ENCODE results near the gene C11orf24.
A peak's percentile ranks its signal among the peaks of the same experiment; 100 is the strongest.

C11orf24 gene

DNA sequence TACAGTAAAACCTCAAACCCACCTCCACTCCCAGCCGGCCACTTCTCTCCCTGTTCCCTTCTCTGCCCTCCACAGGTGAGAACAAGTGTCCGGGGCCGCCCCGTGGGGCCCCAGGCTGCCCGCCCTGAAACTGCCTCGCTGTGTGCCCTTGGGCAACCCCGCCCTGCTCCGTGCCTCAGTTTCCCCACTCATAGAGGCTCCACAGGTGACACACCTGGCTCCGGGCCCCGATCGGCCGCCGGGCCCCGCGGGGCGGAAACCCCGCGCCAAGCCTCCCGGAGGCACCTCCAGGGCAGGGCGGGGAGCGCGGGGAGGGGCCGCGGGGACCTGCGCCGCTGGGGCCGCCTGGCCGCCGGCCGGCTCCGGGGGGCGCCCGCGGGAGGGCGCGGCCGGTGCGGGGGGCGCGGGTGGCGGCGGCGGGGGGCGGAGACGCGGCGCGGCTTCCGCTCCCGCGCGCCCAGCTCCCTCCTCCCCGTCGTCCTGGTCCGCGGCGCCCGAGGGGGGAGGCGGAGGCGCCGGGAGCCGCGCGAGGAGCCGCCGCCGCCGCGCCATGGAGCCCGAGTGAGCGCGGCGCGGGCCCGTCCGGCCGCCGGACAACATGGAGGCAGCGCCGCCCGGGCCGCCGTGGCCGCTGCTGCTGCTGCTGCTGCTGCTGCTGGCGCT lies 40.5 kb upstream of the C11orf24 start, which contains the start of gene LRP5:
Gene LRP5 (plus strand): TSS at position 475 of the 663 bp plus-strand sequence. CDS start 124 bp downstream, at position 599.
- TF ChIP-seq, protein P1, sequence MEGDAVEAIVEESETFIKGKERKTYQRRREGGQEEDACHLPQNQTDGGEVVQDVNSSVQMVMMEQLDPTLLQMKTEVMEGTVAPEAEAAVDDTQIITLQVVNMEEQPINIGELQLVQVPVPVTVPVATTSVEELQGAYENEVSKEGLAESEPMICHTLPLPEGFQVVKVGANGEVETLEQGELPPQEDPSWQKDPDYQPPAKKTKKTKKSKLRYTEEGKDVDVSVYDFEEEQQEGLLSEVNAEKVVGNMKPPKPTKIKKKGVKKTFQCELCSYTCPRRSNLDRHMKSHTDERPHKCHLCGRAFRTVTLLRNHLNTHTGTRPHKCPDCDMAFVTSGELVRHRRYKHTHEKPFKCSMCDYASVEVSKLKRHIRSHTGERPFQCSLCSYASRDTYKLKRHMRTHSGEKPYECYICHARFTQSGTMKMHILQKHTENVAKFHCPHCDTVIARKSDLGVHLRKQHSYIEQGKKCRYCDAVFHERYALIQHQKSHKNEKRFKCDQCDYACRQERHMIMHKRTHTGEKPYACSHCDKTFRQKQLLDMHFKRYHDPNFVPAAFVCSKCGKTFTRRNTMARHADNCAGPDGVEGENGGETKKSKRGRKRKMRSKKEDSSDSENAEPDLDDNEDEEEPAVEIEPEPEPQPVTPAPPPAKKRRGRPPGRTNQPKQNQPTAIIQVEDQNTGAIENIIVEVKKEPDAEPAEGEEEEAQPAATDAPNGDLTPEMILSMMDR (IDR thresholded peaks at IDR 0.05; ENCODE audit: extremely low read depth, missing control alignments) = no peak
- peak; percentile 84 for DNase-seq (ENCODE audit: low spot score)

DNA sequence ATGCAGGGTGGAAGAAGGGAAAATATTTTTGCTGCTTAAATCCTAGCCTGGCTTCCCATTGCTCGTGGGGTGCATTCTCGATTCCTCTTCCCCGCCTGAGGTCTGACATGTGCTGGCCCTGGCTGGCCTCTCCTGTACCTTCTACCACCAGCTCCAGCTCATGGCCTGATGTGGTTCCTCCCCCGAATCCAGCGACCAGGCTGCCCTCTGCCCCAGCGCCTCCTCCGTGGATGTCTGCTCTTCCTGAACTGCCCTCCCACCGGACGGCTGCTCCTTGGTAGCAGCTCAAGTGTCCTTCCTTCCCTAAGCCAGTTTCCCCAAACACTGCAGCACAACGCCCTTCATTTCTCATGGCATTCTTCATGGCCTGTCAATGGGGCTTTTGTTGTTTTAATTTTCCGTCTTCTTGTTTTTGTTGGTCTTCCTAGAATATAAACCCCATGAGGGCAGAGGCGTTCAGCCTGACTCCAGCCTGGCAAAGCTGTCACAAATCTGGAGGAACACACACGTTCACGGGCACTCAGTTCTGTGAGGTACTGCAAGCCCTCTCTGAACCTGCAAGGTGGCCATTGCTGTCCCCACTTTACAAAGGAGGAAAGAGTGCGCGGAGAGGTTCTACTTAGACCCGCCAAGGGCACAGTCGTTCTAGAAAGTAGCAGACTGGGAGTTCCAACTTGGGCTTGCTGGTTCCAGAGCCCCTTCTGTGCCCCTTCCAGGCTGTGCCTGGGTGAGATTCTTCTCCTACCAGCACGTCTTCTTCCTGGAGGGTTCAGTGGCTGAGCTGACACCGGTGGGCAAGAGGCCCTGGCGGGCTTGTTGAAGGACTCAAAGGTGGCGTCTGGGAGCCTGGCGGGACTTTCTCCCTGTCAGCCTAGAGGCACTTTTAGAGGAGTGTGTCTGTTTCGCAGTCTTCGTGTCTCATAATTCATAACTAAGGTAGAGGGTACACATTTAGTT lies 39.7 kb upstream of the C11orf24 start:
- TF ChIP-seq, protein P1 (IDR thresholded peaks at IDR 0.05; ENCODE audit: extremely low read depth, missing control alignments) = no peak
- no peak for DNase-seq (ENCODE audit: low spot score)

DNA sequence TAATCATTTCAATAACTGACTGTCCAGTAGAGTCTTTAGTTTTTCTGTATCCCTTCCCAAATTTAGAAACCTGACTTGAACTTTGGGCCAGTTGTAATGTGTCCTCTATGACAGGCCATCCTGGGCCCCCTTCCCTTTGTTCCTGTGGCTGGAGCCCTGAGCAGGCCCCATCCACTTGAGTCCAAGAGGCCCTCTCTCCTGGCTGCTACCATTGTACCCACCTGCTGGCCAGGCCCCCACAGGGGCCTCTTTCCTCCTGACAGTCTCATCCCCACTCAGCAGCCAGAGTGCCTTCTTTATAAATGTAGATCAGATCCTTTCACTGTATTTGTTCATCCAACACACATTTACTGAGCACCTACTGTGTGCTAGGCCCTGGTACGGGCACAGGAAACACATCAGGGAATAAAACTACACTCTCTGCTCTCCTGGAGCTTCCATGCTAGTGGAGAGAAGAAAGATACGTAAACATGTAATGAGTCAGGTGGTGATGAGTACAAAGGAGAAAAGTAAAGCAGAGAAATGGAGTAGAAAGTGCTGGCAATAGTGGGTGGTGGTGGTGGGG lies 37.9 kb upstream of the C11orf24 start:
- DNase-seq (ENCODE audit: low spot score) = no peak
- TF ChIP-seq, protein P1 (IDR thresholded peaks at IDR 0.05; ENCODE audit: extremely low read depth, missing control alignments) = no peak

DNA sequence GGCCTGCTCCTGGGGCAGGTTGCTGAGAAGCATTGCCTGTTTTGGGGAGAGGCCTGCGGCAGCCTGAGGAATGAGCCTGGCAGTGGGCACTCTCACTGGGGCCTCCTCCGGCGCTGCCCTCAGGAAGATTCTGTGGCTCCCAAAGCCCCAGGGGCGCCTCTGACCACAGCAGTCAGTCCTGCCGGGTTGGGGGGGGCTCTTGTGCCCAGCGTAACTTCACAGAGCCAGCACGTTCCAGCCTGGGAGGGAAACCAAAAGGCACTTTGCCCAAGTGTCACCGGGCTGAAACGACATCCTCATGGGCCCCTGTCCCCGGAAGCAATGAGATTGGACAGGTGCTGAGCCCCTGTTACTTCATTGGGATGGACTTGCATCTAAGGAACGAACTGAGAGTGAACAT lies 36.3 kb upstream of the C11orf24 start:
- no peak for DNase-seq (ENCODE audit: low spot score)
- TF ChIP-seq, protein P1 (IDR thresholded peaks at IDR 0.05; ENCODE audit: extremely low read depth, missing control alignments) = no peak

DNA sequence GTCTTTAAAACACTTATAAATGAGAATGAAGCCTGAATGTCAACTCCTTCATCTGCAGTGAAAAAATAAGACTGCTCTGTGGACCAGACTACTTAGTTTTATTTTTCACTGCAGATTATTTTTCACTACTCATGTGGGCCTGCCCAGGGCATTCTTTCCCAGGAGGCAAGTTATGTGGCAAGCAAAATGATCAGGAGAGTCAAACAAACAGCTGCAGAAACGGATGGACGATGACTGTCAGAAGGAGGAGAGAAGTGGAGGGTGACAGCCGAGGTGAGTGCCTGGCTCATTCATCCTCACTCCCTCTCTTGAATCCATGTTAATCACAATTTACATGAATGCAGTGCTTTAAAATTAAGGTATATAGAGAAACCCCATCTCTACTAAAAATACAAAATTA lies 34.9 kb upstream of the C11orf24 start:
- no peak for DNase-seq (ENCODE audit: low spot score)
- TF ChIP-seq, protein P1 (IDR thresholded peaks at IDR 0.05; ENCODE audit: extremely low read depth, missing control alignments) = no peak

DNA sequence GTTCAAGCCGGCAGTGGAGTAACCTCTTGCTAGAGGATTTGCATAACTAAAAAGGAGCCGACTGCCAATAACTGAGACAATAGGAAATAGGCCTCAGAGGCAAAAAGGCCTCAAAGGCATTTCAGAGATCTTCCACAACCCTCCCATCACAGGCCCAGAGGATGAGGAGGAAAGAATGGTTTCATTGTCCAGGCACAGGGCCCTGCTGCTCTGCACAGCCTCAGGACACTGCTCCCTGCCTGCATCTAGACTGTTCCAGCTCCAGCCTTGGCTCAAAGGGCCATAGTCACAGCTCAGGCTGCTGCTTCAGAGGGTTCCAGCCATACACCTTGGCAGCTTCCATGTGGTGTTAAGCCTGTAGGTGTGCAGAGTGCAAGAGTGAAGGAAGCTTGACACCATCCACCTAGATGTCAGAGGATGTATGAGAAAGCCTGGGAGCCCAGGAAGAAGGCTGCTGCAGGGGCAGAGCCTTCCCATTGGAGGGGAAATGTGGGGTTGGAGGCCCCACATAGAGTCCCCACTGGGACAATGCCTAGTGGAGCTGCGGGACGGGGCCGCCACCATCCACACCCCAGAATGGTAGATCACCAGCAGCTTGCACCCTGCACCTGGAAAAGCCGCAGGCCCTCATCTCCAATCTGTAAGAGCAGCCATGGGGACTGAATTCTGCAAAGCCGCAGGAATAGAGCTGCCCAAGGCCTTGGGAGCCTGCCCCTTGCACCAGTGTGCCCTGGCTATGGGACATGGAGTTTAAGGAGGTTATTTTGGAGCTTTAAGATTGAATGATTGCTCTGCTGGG lies 32.4 kb upstream of the C11orf24 start:
- TF ChIP-seq, protein P1 (IDR thresholded peaks at IDR 0.05; ENCODE audit: extremely low read depth, missing control alignments) = no peak

More for the DNA sequence above, 32.4 kb upstream of the C11orf24 start:
- no peak for DNase-seq (ENCODE audit: low spot score)

Data from GM20000 (cell line).